Liver (tissue), 9 donors: ENCODE results near the gene STAB1. TPM values are rescaled to one million over a fixed set of nuclear protein-coding genes. Genes with fewer than 3 reads are reported as not detected.

Source experiments
- DNase-seq: peaks from one replicate; pipeline ENCODE4 v3.0.0-alpha.2; 2017; ENCODE audit warnings: low spot score
- H3K27ac ChIP-seq, 2 donors: one replicate each; pipeline ENCODE4 v1.7.0; 2013; ENCODE audit warnings: inconsistent platforms in 2 of 2, low read length in 2 of 2, control low read depth in 1 of 2, low read depth in 1 of 2, mild to moderate bottlenecking in 1 of 2
- H3K27me3 ChIP-seq, 4 donors: one replicate each; pipeline versions ENCODE4 v1.6.1 to v1.7.0; 2013; ENCODE audit warnings: low read length in 3 of 4, inconsistent platforms in 1 of 4, mild to moderate bottlenecking in 1 of 4, moderate library complexity in 1 of 4; ENCODE audit not compliant: control insufficient read depth in 4 of 4, insufficient read depth in 4 of 4
- H3K36me3 ChIP-seq, 4 donors: one replicate each; pipeline versions ENCODE4 v1.6.1 to v1.7.0; 2013; ENCODE audit warnings: low read length in 3 of 4, mild to moderate bottlenecking in 3 of 4, low read depth in 1 of 4, moderate library complexity in 1 of 4; ENCODE audit not compliant: control insufficient read depth in 4 of 4, insufficient read depth in 3 of 4
- H3K4me1 ChIP-seq, 4 donors: one replicate each; pipeline versions ENCODE4 v1.6.1 to v1.7.0; 2013; ENCODE audit warnings: low read length in 3 of 4, mild to moderate bottlenecking in 3 of 4, moderate library complexity in 1 of 4; ENCODE audit not compliant: control insufficient read depth in 4 of 4, insufficient read depth in 4 of 4
- H3K4me3 ChIP-seq, 3 donors: one replicate each; pipeline versions ENCODE4 v1.6.1 to v1.7.0; 2013; ENCODE audit warnings: low read length in 3 of 3, control low read depth in 1 of 3, low read depth in 1 of 3, mild to moderate bottlenecking in 1 of 3
- H3K9ac ChIP-seq, 2 donors: one replicate each; pipeline ENCODE4 v1.7.0; 2013; ENCODE audit warnings: low read length in 2 of 2, mild to moderate bottlenecking in 2 of 2, moderate library complexity in 2 of 2, control low read depth in 1 of 2, low read depth in 1 of 2
- H3K9me3 ChIP-seq, 4 donors: one replicate each; pipeline versions ENCODE4 v1.6.1 to v1.7.0; 2013; ENCODE audit warnings: low read length in 3 of 4; ENCODE audit not compliant: control insufficient read depth in 4 of 4
- ATF3 ChIP-seq: IDR thresholded peaks from 2 replicates; pipeline ENCODE4 v1.6.1; 2016; ENCODE audit warnings: antibody characterized with exemption
- CTCF ChIP-seq: fragments of 150-350 bp; IDR thresholded peaks from 2 replicates; pipeline ENCODE4 v1.5.1; 2017; ENCODE audit warnings: improper control_type of control experiment, low read depth, low read length; ENCODE audit not compliant: missing input control
- EGR1 ChIP-seq, 2 donors: IDR thresholded peaks; 2 replicates each; pipeline ENCODE4 v1.6.1; 2016 to 2018; ENCODE audit warnings: antibody characterized with exemption in 2 of 2, low read depth in 2 of 2
- FOXA1 ChIP-seq: IDR thresholded peaks from 2 replicates; pipeline ENCODE4 v1.6.1; 2016; ENCODE audit warnings: antibody characterized with exemption
- FOXA2 ChIP-seq: IDR thresholded peaks from 2 replicates; pipeline ENCODE4 v1.6.1; 2016; ENCODE audit warnings: antibody characterized with exemption
- GABPA ChIP-seq, 2 donors: IDR thresholded peaks in 1 of 2; conservative IDR thresholded peaks in 1 of 2; 2 replicates each; pipeline ENCODE4 v1.6.1; 2016; ENCODE audit warnings: antibody characterized with exemption in 2 of 2, mild to moderate bottlenecking in 1 of 2, moderate library complexity in 1 of 2
- HNF4A ChIP-seq, 2 donors: conservative IDR thresholded peaks; 2 replicates each; pipeline ENCODE4 v1.6.1; 2016; ENCODE audit warnings: antibody characterized with exemption in 2 of 2, mild to moderate bottlenecking in 2 of 2
- HNF4G ChIP-seq: IDR thresholded peaks from 2 replicates; pipeline ENCODE4 v1.6.1; 2016; ENCODE audit warnings: antibody characterized with exemption
- JUND ChIP-seq, 2 donors: IDR thresholded peaks; 2 replicates each; pipeline ENCODE4 v1.6.1; 2016; ENCODE audit warnings: antibody characterized with exemption in 2 of 2
- MAX ChIP-seq: IDR thresholded peaks from 2 replicates; pipeline ENCODE4 v1.6.1; 2016; ENCODE audit warnings: antibody characterized with exemption
- NR2F2 ChIP-seq: IDR thresholded peaks from 2 replicates; pipeline ENCODE4 v1.6.1; 2016; ENCODE audit warnings: antibody characterized with exemption
- RAD21 ChIP-seq, 2 donors: IDR thresholded peaks; 2 replicates each; pipeline ENCODE4 v1.6.1; 2016; ENCODE audit warnings: antibody characterized with exemption in 2 of 2, mild to moderate bottlenecking in 2 of 2
- REST ChIP-seq: IDR thresholded peaks from 2 replicates; pipeline ENCODE4 v1.6.1; 2016; ENCODE audit warnings: antibody characterized with exemption, mild to moderate bottlenecking
- RXRA ChIP-seq, 2 donors: IDR thresholded peaks; 2 replicates each; pipeline ENCODE4 v1.6.1; 2017 to 2018; ENCODE audit warnings: antibody characterized with exemption in 2 of 2, mild to moderate bottlenecking in 1 of 2
- SP1 ChIP-seq: IDR thresholded peaks from 2 replicates; pipeline ENCODE4 v1.6.1; 2018; ENCODE audit warnings: antibody characterized with exemption, mild to moderate bottlenecking
- TAF1 ChIP-seq: conservative IDR thresholded peaks from 2 replicates; pipeline ENCODE4 v1.6.1; 2016; ENCODE audit warnings: antibody characterized with exemption, mild to moderate bottlenecking
- YY1 ChIP-seq: IDR thresholded peaks from 2 replicates; pipeline ENCODE4 v1.6.1; 2016; ENCODE audit warnings: antibody characterized with exemption, mild to moderate bottlenecking
- ZBTB33 ChIP-seq: IDR thresholded peaks from 2 replicates; pipeline ENCODE4 v1.6.1; 2016; ENCODE audit warnings: antibody characterized with exemption
- WGBS: extraction: QIAGEN DNeasy Blood & Tissue Kit; methylation state at CpG from one replicate; pipeline ENCODE4 v1.1.7; 2013; 5-methylcytosine and 5-hydroxymethylcytosine counted together
- polyA plus RNA-seq, 2 donors: library from polyadenylated mRNA; stranded (reverse) in 1 of 2; unstranded in 1 of 2; fragments of 200-250 nt in 1 of 2; fragments of >200 nt in 1 of 2; fragmentation: Nextera tagmentation in 1 of 2; extraction: Ambion mirVana in 1 of 2; gene quantifications; one replicate each; pipeline versions ENCODE4 v1.2.1 to v1.2.3, GENCODE V29; 2013 to 2015
- total RNA-seq, 2 donors: library from RNA; depleted of rRNA; stranded (reverse); fragments of >200 nt; gene quantifications; one replicate each; pipeline ENCODE4 v1.2.3, GENCODE V29; 2014
- donor health status: healthy.
- donor health status: healthy.
- donor health status: healthy.
- donor health status: healthy.
- donor health status: healthy.

Gene STAB1
- total and polyA plus RNA-seq, 4 donors = 42.0 to 198 (median 71.5) TPM

- 62% methylated on average over 11 of the region's 11 CpGs for WGBS
- Histone ChIP-seq H3K4me1 (peaks cover 0 to 29% (median 16%) of the 10 kb centered on the region in 4 donors), H3K27ac (peak overlapping the region; percentile 86 to 91), H3K36me3 (peaks cover 0 to 17% (median 8%) of the 10 kb centered on the region in 4 donors), H3K9me3 (no peaks in the 10 kb centered on the region), H3K9ac (peak overlapping the region; percentile 92 to 96), H3K27me3 (no peaks in the 10 kb centered on the region), H3K4me3 (peak overlapping the region; percentile 74 to 88 (median 85))
- DNase-seq = no peak
- TF ChIP-seq ZBTB33 = no peak
- TF ChIP-seq REST = no peak
- TF ChIP-seq YY1 = no peak
- no peak for TF ChIP-seq RAD21 (IDR thresholded peaks at IDR 0.05)
- no peak for TF ChIP-seq HNF4A (conservative IDR thresholded peaks at IDR 0.05)
- no peak for TF ChIP-seq SP1
- no peak for TF ChIP-seq NR2F2
- no peak for TF ChIP-seq GABPA (IDR thresholded peaks at IDR 0.05 in 1 of 2, conservative IDR thresholded peaks at IDR 0.05 in 1 of 2)
- no peak for TF ChIP-seq HNF4G
- no peak for TF ChIP-seq FOXA2
- no peak for TF ChIP-seq MAX
- TF ChIP-seq EGR1 (IDR thresholded peaks at IDR 0.05; ENCODE audit: low read depth in 2 of 2) = no peak
- TF ChIP-seq CTCF = no peak
- TF ChIP-seq FOXA1 = no peak
- TF ChIP-seq ATF3 = no peak
- TF ChIP-seq RXRA (IDR thresholded peaks at IDR 0.05) = no peak
- TF ChIP-seq JUND (IDR thresholded peaks at IDR 0.05) = no peak
- no peak for TF ChIP-seq TAF1
Observed at GRCh38 chr3:52454938-52455282, 40.2 kb upstream of the STAB1 start.
